Measurements from ENCODE around the gene PPP2R2D. TPM values are rescaled to one million over a fixed set of nuclear protein-coding genes. Genes with fewer than 3 reads are reported as not detected.

Gene PPP2R2D
- total RNA-seq, 1 donor from 2014 or later = 34.0 TPM

- Mint-ChIP-seq H3K9me3 (peaks cover under 1% of the 10 kb centered on the region), H3K4me1 (peaks cover 2% of the 10 kb centered on the region), H3K36me3 (no peaks in the 10 kb centered on the region), H3K27me3 (ENCODE audit: low read depth) (peaks cover 12% of the 10 kb centered on the region), H3K4me3 (no peak overlapping the region), H3K27ac (no peak overlapping the region)
- DNase-seq (ENCODE audit: low spot score in 2 of 2, unreplicated experiment in 2 of 2) = no peak
- no peak for TF ChIP-seq CTCF (IDR thresholded peaks at IDR 0.05; ENCODE audit: unreplicated experiment)
Measured at GRCh38 chr10:131886237-131886636, 14.6 kb upstream of the PPP2R2D start.

- H3K4me1 Mint-ChIP-seq = peaks cover 2% of the 10 kb centered on the region
- DNase-seq (ENCODE audit: low spot score in 2 of 2, unreplicated experiment in 2 of 2) = no peak
- no peak overlapping the region for H3K27ac Mint-ChIP-seq
- H3K4me3 Mint-ChIP-seq = no peak overlapping the region
- H3K36me3 Mint-ChIP-seq = no peaks in the 10 kb centered on the region
- no peaks in the 10 kb centered on the region for H3K9me3 Mint-ChIP-seq
- no peak for TF ChIP-seq CTCF (IDR thresholded peaks at IDR 0.05; ENCODE audit: unreplicated experiment)
- H3K27me3 Mint-ChIP-seq (ENCODE audit: low read depth) = peaks cover 31% of the 10 kb centered on the region
Measured at GRCh38 chr10:131888186-131888604, 12.6 kb upstream of the PPP2R2D start.

- H3K36me3 Mint-ChIP-seq = no peaks in the 10 kb centered on the region
- H3K9me3 Mint-ChIP-seq = no peaks in the 10 kb centered on the region
- H3K27ac Mint-ChIP-seq = no peak overlapping the region
- H3K4me1 Mint-ChIP-seq = peaks cover 2% of the 10 kb centered on the region
- no peak for DNase-seq (ENCODE audit: low spot score in 2 of 2, unreplicated experiment in 2 of 2)
- no peak for TF ChIP-seq CTCF (IDR thresholded peaks at IDR 0.05; ENCODE audit: unreplicated experiment)
- H3K4me3 Mint-ChIP-seq = no peak overlapping the region
- peaks cover 36% of the 10 kb centered on the region for H3K27me3 Mint-ChIP-seq (ENCODE audit: low read depth)
Measured at GRCh38 chr10:131889755-131890154, 11.1 kb upstream of the PPP2R2D start.

DNA sequence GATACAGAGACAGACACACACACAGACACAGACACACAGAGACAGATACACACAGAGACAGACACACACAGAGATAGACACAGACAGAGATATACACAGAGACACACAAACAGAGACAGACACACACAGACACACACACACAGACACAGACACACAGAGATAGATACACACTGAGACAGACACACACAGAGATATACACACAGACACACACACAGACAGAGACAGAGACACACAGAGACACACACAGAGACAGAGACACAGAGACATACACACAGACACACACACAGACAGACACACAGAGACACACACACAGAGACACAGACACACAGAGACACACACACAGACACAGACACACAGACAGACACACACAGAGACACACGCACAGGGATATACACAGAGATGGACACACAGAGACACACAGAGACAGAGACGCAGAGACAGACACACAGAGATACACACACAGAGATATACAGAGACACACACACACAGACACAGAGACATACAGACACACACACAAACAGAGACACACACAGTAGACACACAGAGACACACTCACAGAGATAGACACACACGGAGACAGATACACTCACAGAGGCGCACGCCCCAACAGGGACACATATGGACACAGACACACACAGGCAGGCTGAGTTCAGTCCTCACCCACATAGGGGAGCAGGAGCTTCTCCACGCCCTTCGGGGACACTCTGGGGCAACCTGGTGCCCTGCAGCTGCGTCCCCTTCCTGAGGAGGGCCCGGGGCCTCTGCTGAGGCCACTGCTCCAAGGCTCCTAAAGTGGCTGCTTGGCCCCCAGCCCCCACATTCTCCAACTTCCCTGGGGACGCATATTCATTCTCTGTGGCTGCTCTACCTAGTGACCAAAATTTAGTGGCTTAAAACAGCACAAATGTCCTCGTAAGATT, 10.3 kb upstream of the PPP2R2D start:
- H3K36me3 Mint-ChIP-seq = no peaks in the 10 kb centered on the region
- DNase-seq (ENCODE audit: low spot score in 2 of 2, unreplicated experiment in 2 of 2) = no peak
- H3K27ac Mint-ChIP-seq = no peak overlapping the region
- TF ChIP-seq CTCF (IDR thresholded peaks at IDR 0.05; ENCODE audit: unreplicated experiment) = no peak
- peaks cover under 1% of the 10 kb centered on the region for H3K4me1 Mint-ChIP-seq
- H3K9me3 Mint-ChIP-seq = no peaks in the 10 kb centered on the region
- peaks cover 39% of the 10 kb centered on the region for H3K27me3 Mint-ChIP-seq (ENCODE audit: low read depth)
- H3K4me3 Mint-ChIP-seq = no peak overlapping the region

DNA sequence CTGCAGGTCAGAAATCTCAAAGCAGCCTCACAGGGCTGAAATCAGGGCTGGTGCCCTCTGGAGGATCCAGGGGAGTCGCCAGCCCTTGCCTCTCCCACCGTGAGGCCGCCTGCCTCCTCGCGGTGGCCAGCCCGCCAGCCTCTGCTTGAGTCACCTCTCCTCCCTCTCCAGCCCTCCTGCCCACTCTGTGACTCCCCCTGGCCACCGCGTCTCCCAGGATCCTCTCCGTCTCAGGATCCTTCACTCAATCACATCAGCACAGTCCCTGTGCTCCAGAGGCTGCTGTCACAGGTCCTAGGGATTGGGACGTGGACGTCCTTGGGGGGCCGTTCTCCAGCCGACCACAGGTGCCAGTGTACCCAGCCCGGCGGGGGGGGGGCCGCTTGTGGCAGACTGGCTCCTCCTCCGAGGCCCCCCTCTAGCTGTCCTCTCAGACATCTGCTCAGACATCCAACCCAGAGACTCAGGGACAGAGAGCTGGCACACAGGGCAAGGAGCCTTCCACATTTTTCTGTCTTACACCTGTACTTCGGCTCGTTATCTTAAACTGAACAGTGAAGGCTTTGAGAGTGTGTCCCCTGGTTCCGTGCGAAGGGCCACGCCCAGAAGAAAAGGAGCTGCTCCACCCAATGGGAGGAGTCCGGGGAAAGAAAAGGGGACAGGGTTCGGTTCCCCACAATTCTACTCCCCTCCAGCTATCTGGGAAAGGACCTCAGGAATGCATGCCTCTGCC, 9.4 kb upstream of the PPP2R2D start:
- Mint-ChIP-seq H3K27me3 (ENCODE audit: low read depth) (peaks cover 39% of the 10 kb centered on the region), H3K4me3 (no peak overlapping the region), H3K4me1 (no peaks in the 10 kb centered on the region), H3K27ac (no peak overlapping the region), H3K36me3 (no peaks in the 10 kb centered on the region), H3K9me3 (no peaks in the 10 kb centered on the region)
- TF ChIP-seq CTCF (IDR thresholded peaks at IDR 0.05; ENCODE audit: unreplicated experiment) = no peak
- DNase-seq (ENCODE audit: low spot score in 2 of 2, unreplicated experiment in 2 of 2) = no peak
